ENCODE measurements around the gene FAM222A.

The FAM222A gene

GRCh38 chr12:109818905-109819500, 105.4 kb downstream of the FAM222A start:
- no peak overlapping the region for H3K27ac Mint-ChIP-seq
- no peaks in the 10 kb centered on the region for H3K9me3 Mint-ChIP-seq
- H3K27me3 Mint-ChIP-seq = no peaks in the 10 kb centered on the region
- no peak for DNase-seq
- H3K36me3 Mint-ChIP-seq (ENCODE audit: low read depth) = no peaks in the 10 kb centered on the region
- H3K4me3 Mint-ChIP-seq = no peak overlapping the region
- H3K4me1 Mint-ChIP-seq (ENCODE audit: low read depth) = no peaks in the 10 kb centered on the region
